Activated CD4-positive, alpha-beta T cell treated with anti-CD3 and anti-CD28 coated beads for 4 hours (primary cell): ENCODE measurements around the gene ATP6V0B.

Experiments used
- DNase-seq, 2 donors: peaks; one replicate each; pipeline ENCODE4 v3.0.0-alpha.2; 2020

ATP6V0B gene

DNA sequence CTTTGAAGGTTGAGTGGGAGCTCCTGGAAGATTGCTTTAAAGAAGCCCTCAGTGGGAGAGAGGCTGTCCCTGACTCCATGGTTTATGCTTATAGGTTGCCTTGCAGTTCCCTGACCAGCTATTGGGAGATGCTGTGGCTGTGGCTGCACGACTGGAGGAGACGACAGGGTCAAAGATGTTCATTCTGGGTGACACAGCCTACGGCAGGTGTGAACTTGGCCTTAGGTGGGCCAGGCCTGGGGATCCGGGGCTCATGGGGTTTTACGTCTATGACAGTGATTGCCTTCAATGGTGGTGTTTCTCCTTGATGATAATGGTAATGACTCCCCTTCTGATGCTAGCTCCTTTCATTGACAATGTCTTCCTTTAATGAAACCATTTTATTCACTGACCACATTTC is 4.3 kb upstream of the ATP6V0B start:
- no peak for DNase-seq

- DNase-seq = no peak
Observed at GRCh38 chr1:43970911-43971310, 3.8 kb upstream of the ATP6V0B start.

GRCh38 chr1:43971336-43971980 is 3.3 kb upstream of the ATP6V0B start:
- no peak for DNase-seq

DNA sequence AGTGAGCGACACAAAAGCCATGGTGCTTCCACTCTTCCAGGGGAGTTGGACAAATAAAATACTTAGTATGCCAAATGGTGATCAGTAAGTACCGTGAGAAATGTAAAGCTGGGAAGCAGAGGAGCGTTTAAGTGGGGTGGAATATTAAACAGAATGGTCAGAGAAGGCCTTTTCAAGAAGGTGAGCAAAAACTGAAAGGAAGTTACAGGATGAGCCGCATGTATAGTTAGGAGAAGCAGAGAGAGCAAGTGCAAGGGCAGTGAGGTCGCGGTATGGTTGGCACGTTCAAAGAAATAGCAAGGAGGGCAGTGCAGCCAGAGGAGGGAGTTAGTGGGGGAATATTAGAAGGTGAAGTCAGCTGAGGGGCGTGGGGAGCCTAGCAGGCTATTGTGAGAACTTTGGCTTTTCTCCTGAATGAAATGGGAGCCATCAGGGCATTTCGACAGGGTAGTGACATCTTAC is 748 bp upstream of the ATP6V0B start:
- DNase-seq = no peak

DNA sequence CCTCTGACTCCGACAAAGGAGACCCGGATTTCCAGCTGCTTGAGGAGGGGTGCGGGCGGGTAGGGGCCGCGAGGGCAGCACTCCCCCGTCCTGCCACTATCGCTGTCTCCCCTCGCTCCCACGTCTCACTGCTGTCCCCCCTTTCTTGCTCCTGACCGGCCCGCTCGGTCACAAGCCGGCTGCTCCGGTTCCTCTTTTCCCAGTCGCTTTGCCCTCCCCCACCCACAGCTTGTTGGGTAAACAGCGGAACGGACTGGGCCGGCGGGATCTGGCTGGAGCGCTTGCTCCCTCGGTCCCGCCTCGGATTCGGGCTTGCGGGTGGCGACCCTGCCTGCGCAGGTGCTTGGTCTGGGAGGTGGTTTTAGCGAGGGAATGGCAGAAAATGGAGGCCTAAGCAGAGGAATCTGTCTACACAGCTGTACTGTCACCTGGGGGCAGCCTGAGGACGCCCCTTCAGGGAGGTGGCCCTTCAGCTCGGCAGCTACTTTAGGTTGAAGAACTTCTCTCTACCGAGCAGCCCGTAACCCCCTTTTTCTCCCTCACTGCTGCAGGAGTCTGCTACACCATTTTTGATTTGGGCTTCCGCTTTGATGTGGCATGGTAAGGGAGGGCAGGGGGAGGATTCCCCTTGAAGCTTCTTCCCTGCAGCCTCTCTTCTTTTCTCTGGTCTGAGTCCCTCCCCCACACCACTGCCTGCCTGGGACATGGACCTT is 645 bp downstream of the ATP6V0B start:
- peak; percentile 22 to 25 for DNase-seq

DNA sequence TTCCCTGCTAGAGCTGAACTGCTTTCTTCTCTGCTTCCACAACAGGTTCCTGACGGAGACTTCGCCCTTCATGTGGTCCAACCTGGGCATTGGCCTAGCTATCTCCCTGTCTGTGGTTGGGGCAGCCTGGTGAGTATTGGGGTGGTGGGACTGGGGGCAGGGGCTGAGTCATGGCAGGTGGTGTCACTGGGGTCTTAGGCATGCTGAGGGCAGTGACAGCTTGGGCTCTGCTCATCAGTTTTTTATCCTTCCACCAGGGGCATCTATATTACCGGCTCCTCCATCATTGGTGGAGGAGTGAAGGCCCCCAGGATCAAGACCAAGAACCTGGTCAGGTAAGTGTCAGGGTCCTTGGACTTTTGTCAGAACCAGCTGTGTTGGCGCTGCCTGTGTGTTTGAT is 1.3 kb downstream of the ATP6V0B start:
- DNase-seq = no peak

DNA sequence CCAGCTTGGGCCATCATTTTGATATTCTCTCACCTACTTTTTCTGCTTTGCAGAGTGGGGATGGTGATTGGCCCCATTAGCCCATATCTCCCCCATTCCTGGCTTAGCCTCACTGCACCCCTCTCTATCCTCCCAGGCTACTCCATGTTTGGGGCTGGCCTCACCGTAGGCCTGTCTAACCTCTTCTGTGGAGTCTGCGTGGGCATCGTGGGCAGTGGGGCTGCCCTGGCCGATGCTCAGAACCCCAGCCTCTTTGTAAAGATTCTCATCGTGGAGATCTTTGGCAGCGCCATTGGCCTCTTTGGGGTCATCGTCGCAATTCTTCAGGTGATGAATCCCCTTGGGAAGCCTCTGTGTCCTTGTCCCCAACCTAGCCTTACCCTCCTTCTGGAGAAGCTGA is 2.1 kb downstream of the ATP6V0B start:
- no peak for DNase-seq

GRCh38 chr1:43977376-43978263 is 2.9 kb downstream of the ATP6V0B start:
- no peak for DNase-seq

DNA sequence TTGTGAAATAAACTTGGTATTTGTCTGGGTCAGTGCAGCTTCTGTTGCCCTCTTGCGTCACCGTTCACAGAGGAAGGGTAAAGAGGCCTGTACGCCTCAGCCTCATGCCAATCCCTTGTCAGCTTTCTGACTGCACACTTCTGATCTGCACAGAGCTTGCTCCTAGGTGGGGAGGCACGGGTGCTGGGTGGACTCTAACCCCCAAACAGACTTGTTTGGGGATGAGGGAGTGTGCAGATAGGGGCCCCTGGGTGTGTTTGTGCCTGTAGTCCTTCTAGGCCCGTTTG is 3.4 kb downstream of the ATP6V0B start:
- DNase-seq = no peak

DNA sequence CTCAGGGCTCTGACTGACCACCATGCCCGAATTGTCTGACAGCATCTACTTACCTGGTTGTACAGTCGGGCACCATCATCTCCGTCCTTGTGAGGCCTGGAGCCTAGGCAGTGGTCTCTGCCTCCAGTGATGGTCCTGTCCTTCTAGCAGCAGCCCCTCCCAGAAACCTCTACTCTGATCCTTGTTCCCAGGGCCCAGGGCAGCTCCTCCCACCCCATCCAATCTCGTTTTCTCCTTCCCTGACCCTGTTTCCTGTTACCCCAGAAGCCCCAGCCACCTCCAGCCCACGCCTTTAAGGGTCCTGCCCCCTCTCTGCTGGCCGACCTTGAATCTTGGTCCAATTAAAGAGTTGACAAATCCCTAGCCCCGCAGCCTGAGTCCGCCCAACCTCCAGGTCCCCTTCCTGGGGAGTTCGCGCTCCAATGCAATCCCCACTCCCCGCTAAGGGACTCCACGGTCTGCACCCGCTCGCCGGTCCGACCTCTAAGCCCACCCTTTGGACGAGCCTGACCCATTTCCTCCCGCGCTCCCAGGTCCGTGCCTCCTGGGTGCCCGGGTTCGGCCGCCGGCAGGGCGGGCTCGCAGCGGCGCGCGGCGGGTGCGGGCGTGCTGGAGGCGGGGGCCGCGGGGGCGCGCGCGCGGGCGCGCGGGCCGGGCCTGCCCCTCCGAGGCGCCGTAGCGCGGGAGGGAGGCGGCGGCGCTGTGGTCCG is 3.9 kb downstream of the ATP6V0B start, which contains the start of gene B4GALT2:
TSS of gene B4GALT2 (plus strand) at position 660 of the 710 bp plus-strand sequence. CDS start 1,951 bp downstream, outside the sequence.
- DNase-seq = peak; percentile 14 to 21

GRCh38 chr1:43979261-43979527 is 4.4 kb downstream of the ATP6V0B start:
- no peak for DNase-seq

DNA sequence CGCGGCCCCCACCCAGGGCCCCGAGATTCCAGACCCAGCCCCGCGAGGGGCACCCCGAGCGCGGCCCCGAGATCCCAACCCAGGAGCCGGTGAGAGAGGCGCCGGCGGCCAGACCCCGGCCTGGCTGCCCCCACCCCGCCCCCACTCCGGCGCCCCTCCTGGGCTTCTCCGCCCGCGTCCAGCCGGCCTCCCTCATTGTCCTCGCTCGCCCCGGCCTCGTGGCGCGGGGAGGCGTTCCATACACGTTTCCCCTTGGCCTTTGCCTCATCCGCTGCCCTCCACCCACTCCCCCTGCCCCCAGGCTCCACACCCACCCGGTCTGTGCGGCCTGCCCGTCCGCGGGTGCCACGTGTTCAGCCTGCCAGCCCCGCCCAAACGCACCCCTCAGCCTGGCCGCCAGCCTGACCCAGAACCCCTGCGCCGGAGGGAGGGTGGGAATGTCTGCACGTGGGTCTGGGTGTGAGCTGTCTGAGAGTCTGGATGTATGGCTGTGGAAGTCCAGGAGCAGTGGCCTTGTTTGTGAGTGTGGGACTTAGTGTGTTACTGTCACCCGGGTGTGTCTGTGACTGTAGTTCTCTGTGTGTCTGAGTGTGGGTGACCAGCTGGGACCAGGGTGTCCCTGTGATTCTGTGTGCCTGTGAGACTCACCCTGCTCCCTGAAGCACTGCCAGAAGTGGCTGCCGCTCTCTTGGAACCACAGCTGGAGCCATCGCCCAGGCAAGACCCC is 4.9 kb downstream of the ATP6V0B start:
- peak; percentile 15 to 29 for DNase-seq

DNA sequence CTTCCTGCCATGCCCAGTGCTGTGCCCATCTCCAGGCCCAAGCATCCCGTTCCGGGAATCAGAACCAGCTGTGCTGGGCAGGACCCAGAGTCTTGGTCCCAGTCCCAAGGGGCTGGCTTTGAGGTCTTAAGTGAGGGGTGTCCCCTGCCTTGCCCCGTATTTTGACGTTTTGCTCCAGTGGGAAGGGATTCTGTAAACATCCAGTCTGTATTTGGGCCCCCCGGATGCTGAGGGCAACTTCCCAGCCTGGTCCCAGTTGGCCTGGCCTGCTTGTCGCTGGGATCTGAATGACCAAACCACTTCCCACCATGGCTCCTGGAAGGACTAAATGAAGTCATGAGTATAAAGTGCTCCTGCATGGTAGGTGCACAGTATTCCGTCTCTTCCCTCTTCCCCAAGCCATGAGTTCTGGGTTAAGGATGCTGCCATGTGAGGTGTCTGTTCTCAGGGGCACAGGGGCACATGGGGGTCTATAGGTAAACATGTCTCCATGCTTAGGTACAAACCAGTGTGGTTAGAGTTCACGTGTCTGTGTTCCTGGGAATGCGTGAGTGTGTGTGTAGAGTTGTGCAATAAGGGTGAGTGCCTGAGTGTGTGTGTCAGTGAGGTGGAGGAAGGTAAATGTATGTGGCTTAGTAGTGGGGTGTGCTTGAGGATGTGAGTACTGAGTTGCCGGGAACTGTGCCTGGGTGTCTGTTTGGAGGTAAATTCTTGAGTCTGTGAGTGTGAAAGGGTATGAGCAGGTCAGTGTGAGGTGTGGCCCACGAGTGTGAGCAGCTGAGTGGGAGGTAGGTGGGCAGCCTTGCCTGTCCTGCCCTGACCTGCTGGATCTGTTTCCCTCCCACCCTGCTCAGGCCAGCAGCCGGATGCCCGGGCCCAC is 5.7 kb downstream of the ATP6V0B start:
- DNase-seq = no peak

DNA sequence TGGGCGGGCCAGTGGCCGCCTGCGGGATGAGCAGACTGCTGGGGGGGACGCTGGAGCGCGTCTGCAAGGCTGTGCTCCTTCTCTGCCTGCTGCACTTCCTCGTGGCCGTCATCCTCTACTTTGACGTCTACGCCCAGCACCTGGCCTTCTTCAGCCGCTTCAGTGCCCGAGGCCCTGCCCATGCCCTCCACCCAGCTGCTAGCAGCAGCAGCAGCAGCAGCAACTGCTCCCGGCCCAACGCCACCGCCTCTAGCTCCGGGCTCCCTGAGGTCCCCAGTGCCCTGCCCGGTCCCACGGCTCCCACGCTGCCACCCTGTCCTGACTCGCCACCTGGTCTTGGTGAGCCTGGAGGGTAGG is 6.4 kb downstream of the ATP6V0B start:
- no peak for DNase-seq

- no peak for DNase-seq
Observed at GRCh38 chr1:43981636-43982035, 6.9 kb downstream of the ATP6V0B start.

DNA sequence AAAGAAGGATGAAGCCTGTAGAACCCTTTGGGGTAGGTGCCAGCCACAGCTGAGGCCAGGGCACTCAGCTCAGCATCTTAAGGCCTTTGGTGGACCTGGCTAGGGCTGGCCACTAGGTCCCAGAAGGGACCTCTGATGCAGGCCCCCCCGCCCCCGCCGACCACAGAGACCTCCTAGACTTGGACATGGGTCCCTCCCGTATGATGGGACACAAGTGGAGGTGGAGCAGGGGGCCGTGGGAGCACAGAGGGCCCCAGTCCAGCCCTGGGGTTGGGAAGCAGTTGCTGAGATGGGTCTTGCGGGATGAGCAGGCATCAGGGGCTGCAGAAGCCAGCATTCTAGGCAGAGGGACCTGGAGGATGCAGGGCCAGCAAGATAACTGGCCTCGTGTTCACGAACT is 7.5 kb downstream of the ATP6V0B start:
- DNase-seq = no peak

DNA sequence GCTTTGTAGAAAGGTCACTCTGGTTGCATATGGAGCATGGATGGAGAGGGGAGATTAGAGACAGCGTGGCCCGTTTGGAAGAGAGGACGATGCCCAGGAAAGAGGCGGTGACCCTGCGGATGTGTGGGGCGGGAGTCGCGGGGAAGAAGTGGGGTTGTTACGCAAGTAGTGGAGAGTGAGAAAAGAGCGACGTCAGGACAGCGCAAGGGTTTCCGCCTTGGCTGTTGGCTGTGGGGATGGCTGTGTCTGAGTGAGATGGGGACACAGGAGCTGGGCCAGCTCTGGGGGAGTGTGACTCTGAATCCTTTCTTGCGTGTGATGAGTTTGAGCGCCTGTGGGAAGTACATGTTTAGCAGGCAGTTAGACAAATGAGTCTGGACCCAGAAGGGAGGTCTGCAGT is 8.0 kb downstream of the ATP6V0B start:
- no peak for DNase-seq

- no peak for DNase-seq
Observed at GRCh38 chr1:43983253-43983899, 8.6 kb downstream of the ATP6V0B start.

GRCh38 chr1:43984855-43985254 is 10.1 kb downstream of the ATP6V0B start:
- DNase-seq = no peak

GRCh38 chr1:43985984-43986595 is 11.3 kb downstream of the ATP6V0B start:
- DNase-seq = no peak

GRCh38 chr1:43986712-43987111 is 12.0 kb downstream of the ATP6V0B start:
- DNase-seq = no peak
